Head of caudate nucleus (tissue), 42 donors: ENCODE measurements around the gene ABCC2.
"Not testable (repeated sequence)": the region's sequence is repeated elsewhere in the genome, so short reads cannot be mapped to it uniquely, and the experiment has no call there.

ENCODE experiments used
- DNase-seq, 42 donors: peaks; one replicate each; pipeline versions ENCODE4 v3.0.0 to v3.0.0-alpha.2; 2020 to 2021; ENCODE audit warnings: mixed read lengths in 7 of 42
- intact Hi-C: fragments of 100-400 bp; cut with DNase I; formaldehyde crosslinking; loops from one replicate; pipeline ENCODE4 v1.15.0; 2022

Gene ABCC2

DNA sequence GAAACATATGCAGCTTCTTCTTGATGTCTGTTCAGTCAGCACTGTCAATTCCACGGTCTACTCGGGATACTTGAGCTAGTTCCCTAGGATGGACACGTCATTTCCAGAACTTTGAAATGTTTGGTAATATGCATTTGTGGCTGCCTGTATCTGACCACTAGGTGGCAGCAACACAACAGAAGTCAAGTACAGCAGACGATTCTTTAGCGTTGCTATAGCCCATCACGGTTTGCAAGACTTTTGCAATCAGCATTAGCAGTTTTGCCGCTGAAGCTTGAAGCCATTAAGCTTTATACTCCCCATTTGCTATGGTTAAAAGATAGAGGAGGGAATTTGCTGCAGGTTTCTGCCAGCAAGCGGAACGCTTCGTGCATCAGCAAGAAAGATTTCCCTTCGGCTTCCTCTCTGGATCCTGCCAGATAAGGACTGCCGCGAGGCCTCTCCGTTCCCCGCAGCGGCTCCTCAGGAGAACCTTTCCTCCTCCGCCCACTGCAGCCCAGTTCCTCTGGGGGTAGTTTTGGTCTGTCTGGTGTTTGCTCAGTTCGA, 63.5 kb downstream of the ABCC2 start:
- intact Hi-C loops: loop anchor here (5.0 kb wide), 1 partner anchor 201 kb away; no protein-coding TSS in a partner anchor
- peak; percentile 31 to 91 (median 78) for DNase-seq

DNA sequence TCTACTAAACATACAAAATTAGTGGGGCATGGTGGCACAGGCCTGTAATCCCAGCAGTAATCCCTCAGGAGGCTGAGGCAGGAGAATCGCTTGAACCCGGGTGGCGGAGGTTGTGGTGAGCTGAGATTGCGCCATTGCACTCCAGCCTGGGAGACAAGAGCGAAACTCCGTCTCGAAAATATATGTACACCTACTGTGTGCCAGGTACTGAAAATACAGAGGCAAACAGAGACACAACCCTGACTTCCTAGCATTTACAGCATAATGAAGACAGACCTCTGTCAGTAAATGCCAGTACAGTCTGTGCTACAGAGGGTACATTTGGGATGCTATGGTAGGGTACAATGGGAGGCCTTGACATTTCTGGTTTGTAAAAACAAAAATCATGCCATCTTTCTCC, 66.6 kb downstream of the ABCC2 start:
- no peak for DNase-seq
- intact Hi-C loops: loop anchor here (5.0 kb wide), 1 partner anchor 198 kb away; no protein-coding TSS in a partner anchor

GRCh38 chr10:99849536-99849935, 67.1 kb downstream of the ABCC2 start:
- DNase-seq: no peak
- intact Hi-C loops: loop anchor here (5.0 kb wide), 1 partner anchor 198 kb away; no protein-coding TSS in a partner anchor

DNA sequence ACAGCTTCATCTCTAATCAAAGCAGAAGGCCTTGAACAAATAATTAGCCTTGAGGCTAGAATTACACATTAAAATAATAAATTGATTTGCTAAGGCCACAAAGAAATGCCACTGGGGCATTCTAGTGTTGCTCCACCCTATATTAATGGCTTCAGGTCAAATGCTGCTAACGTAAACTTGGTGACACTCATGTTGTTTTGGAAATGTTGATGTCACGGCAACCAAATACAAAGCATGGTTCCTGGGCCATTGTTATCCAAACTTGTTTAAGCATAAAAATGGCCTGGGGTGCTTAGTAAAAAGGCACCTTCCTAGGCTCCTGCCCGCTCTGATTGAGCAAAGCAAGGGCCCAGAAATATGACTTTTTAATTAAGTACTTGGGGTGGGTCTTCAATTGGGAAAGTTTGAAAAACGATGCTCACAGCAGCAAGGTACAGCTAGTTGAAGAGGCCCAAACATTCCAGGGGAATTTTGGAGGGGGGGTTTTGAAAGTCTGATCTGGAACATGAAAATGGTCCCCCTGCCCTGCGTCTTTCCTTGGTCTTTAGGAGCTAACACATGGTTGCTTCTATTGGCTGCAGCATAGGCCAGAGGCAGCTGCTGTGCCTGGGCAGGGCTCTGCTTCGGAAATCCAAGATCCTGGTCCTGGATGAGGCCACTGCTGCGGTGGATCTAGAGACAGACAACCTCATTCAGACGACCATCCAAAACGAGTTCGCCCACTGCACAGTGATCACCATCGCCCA, 67.8 kb downstream of the ABCC2 start:
- intact Hi-C loops: no loop called here
- DNase-seq: no peak

DNA sequence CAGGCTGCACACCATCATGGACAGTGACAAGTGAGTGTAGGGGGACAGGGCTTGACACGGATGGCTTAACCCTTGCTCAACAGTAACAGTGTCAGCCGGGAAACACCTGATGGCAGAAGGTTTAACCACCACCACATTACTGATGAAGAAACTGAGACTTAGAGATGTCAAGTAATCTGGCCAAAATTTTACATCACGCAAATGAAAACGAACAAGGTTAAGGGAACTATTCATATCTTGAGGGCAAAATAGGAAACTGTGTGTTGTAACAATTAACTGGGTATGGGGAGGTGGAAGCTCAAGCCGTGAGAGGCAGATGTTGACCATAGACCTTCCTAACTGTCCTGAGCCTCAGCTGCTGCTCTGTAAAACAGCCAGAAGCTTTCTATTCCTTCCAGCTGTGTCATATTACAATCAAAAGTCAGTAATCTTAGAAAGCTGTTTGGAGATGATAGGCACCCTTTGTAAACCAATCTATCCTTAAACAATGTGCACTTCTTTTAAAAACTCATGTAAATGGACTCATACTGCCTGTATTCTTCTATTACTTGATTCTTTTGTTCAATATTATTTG, 68.4 kb downstream of the ABCC2 start:
- DNase-seq: no peak

GRCh38 chr10:99851825-99852224, 69.4 kb downstream of the ABCC2 start:
- intact Hi-C loops: no loop called here
- DNase-seq: no peak

More for the DNA sequence above, 68.4 kb downstream of the ABCC2 start:
- intact Hi-C loops: no loop called here

DNA sequence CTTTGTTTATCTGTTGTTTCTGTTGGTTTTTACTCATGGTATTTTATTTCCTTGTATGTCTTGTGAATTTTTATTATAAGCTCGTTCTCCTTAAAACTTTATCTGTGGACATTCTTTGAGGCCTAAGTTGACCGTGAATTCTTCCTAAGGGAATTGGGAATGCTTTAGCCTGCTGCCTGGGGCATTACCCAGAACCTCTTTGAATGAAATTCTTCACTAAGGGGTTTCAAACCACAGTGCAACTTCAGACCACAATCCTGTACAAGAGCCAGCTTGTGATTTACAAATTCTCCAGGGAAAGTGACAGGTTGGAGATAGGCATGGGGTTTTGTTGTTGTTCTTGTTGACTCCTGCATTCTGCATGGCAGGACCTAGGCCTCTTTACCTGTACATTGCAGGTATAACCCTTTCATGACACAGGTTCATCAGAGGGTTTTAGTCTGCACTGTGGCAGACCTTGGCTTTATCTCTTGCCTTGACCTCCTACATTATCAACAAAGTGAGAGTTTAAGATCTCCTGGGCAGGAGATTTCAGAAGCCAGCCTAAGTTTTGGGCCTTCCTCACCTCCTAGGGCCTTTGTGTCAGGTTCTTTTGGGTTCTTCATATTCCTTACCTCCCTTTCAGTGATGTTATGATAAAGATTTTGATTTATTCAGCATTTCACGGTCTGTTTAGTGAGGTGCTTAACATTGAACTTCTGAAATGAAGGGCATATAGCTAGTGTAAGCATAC, 70.2 kb downstream of the ABCC2 start:
- intact Hi-C loops: no loop called here
- DNase-seq: no peak

DNA sequence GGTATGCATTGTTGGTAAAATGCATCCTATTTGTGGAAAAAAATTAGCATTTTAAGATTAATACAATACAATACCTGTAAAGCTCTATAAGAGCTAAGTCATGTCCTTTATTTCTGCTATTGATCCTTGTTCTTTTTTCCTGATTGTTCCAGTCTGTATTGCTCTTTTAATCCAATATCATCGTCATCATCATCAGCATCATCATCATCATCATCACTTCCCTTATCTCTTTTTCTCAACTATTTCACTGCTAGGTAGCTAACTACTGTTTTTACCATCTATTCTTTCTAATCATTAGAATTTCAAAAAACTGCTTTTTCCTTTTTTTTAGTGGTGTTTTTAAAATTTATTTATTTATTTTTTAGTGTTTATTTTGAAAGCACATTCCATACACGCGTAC, 71.2 kb downstream of the ABCC2 start:
- intact Hi-C loops: no loop called here
- DNase-seq: no peak

DNA sequence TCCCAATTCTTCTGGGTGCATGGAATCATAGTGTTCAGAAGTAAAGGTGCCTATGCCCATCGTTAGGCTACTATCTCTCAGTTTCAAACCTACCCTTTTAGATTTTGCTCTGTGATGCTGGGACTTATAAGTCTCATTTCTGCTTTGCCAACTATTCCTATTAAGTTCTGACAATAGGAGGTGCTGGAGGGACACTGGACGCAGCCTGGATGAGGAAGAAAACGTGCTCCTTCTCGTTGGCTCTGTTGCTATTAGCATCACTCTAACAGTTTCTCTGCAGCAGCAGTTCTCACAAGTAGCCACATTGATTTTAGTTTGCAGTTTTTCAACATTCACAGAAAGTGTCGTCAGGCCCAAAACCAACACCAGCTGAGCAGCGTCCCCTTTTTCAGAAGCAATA, 72.4 kb downstream of the ABCC2 start:
- intact Hi-C loops: no loop called here
- DNase-seq: peak in 1 of 42 donors; percentile 16

GRCh38 chr10:99855479-99856071, 73.1 kb downstream of the ABCC2 start:
- DNase-seq: no peak
- intact Hi-C loops: no loop called here

DNA sequence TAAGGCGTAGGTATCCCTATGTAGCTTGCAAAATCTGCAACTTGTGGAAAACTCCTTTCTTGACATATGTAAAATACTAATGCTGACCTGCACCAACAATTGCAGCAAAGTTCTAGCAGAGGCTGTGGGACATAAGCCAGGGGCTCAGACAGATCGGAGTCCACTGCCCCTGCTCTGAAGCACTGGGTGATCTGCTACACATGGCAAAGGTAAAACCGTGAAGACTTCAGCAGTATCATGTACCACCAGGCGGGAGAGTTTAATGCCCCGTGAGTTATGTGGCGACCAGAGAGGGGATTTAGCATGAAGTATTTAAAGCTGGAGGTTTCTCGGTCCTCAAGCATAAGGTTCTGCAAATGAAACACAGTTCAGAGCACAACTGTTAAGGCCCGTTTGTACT, 76.4 kb downstream of the ABCC2 start:
- intact Hi-C loops: no loop called here
- no peak for DNase-seq

DNA sequence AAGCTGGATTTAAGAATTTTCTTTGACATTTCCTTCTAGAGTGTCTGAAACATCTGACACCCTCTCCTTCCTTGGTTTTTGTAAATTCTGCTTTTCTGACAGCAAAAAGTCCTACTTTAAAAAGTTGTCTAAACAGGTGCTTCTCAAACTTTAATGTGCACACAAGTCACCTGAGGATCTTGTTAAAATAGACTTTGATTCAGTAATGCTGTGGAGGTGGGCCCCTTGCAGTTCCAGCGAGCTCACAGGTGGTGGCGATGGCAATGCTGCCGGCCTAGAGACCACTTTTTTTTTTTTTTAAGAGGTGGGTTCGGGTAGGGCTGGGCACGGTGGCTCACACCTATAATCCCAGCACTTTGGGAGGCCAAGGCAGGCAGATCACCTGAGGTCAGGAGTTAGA, 77.1 kb downstream of the ABCC2 start:
- no peak for DNase-seq
- intact Hi-C loops: no loop called here

GRCh38 chr10:99860466-99860865, 78.0 kb downstream of the ABCC2 start:
- intact Hi-C loops: no loop called here
- DNase-seq: no peak

- intact Hi-C loops, DNase-seq: not testable (repeated sequence)
These were observed 81.2 kb downstream of the ABCC2 start for GRCh38 chr10:99863535-99864240.

GRCh38 chr10:99867250-99867649, 84.8 kb downstream of the ABCC2 start:
- DNase-seq, intact Hi-C loops: not testable (repeated sequence)

GRCh38 chr10:99869581-99870122, 87.2 kb downstream of the ABCC2 start:
- DNase-seq: no peak
- intact Hi-C loops: no loop called here

DNA sequence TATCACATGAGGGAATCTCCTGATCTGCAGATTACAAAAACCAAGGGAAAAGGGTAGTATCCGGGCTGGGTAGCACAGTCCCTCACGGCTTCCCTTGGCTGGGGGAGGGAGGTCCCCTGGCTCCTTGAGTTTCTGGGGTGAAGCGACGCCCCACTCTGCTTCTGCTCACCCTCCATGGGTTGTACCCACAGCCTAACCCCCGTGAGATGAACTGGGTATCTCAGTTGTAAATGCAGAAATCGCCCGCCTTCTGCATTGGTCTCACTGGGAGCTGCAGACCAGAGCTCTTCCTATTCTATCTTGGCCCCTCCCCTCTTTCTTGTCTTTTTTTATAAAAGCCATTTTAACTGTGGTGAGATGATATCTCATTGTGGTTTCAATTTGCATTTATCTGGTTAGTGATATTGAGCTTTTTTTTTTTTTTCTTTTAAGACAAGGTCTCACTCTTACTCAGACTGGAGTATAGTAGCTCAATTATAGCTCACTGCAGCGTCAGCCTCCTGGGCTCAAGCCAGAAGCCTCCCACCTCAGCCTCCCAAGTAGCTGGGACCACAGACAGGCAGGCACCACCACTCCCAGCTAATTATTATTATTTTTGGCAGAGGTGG, 87.8 kb downstream of the ABCC2 start:
- intact Hi-C loops: no loop called here
- no peak for DNase-seq
